Mucosa of descending colon (tissue), 3 donors: ENCODE results near the gene PM20D1. TPM values are rescaled to one million over a fixed set of nuclear protein-coding genes. Genes with fewer than 3 reads are reported as not detected.

Experiments used
- ATAC-seq: fragments of 200-7000 bp; cut with Tn5 transposase; one replicate; pipeline ENCODE4 v1.9.1; 2020; ENCODE audit warnings: mild to moderate bottlenecking, moderate library complexity
- DNase-seq, 3 donors: peaks; one replicate each; pipeline ENCODE4 v3.0.0-alpha.2; 2020
- H3K36me3 ChIP-seq: fragments of 200-600 bp; one replicate; pipeline ENCODE4 v1.8.0; 2021; ENCODE audit warnings: low read depth, mild to moderate bottlenecking
- H3K4me1 ChIP-seq: fragments of 200-600 bp; one replicate; pipeline ENCODE4 v1.8.0; 2021; ENCODE audit warnings: low read depth, mild to moderate bottlenecking
- H3K4me3 ChIP-seq: fragments of 200-600 bp; one replicate; pipeline ENCODE4 v1.8.0; 2021; ENCODE audit warnings: mild to moderate bottlenecking
- H3K9me3 ChIP-seq: fragments of 200-600 bp; one replicate; pipeline ENCODE4 v1.8.0; 2021; ENCODE audit warnings: mild to moderate bottlenecking
- CTCF ChIP-seq: fragments of 200-600 bp; IDR thresholded peaks from one replicate; pipeline ENCODE4 v1.8.0; 2022; ENCODE audit warnings: antibody characterized with exemption, mild to moderate bottlenecking
- intact Hi-C, 2 donors: fragments of 100-400 bp; cut with DNase I in 1 of 2; cut with micrococcal nuclease in 1 of 2; formaldehyde crosslinking; loops; one replicate each; pipeline versions ENCODE4 v1.11.0 to v1.11.1; 2022; cut with DNase I, micrococcal nuclease
- total RNA-seq, 3 donors: library from RNA; stranded (reverse); fragmentation: NEBNext Ultra II Directional in 2 of 3; extraction: Animal tissue kit (Norgen Biotek cat#: 25700) in 2 of 3; gene quantifications; one replicate each; pipeline versions ENCODE4 v1.2.1 to v1.2.4, GENCODE V29; 2021 to 2023
- donor health status: DM: no; HTN: no; CAD: no; lungs with moderate emphysema.
- donor health status: DM: no; HTN: no; CAD: no.
- donor health status: DM: no; HTN: yes; CAD: no.

Gene PM20D1
- total RNA-seq, 3 donors from 2014 or later = 0.19 TPM; not detected in 2

DNA sequence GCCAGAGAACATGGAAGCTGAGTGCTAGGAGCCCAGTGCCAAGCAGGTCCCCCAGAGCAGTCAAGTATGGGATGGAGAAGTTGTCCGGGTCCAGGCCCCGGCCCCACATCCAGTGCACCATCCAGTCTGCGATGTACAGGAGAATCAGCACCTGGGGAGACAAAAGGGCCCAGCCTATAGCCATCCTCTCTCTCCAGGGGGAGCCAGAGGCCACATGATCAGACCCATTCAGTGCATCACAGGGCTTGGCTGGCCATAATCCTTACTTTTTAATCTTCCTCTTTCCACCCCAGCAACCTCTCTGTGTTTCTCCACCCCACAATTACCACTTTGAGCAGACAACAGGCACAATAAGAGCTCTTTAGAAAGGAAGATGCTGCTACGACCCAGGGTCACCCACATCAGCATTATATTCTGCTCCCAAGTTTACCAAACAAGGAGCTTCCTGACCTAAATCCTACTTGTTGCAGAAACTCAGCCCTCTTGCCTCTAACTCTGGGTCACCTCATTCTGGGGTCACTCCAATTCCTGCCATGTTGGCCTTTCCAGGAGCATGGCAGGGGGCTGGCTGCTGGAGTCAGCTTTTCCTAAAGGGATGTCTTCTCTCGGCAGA lies 58.3 kb downstream of the PM20D1 start:
- TF ChIP-seq CTCF = peak; percentile 63
- DNase-seq = peak in 2 of 3 donors; percentile 72 to 85
- peak; percentile 89 for ATAC-seq

DNA sequence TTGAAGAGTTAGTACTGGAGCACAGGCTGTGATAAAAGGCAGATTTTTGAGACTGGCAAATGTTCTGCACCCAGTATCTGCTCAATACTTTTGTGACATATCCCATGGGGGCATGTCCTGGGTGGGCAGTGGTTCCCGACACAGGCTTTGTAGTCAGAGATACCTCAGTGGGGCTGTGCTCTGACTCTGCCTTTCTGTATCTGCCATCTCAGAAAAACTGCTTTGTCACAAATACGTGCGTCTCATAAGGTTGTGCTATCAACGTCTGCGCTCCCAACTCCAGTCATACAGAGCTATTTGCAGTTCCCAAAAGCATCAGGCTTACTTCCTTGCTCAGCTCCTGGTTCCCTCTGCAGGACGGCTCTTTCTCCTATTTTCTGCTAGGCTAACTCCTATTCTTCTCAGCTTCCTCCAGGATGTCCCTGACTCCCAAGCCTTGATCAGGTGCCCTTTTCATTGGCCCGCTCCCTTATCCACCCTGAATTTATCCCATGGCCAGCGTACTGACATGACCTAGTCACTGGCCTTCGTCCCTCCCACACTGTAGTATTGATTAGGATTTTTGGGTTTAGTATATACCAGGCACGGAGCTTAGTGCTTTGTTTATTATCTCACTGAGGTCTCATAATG lies 62.5 kb downstream of the PM20D1 start:
- DNase-seq = no peak
- Histone ChIP-seq H3K4me1 (no peaks in the 10 kb centered on the region), H3K4me3 (no peak overlapping the region), H3K9me3 (no peaks in the 10 kb centered on the region), H3K36me3 (no peaks in the 10 kb centered on the region)
- intact Hi-C loops = no loop called here
- ATAC-seq = no peak
- no peak for TF ChIP-seq CTCF

More for the DNA sequence above, 58.3 kb downstream of the PM20D1 start:
- H3K36me3 ChIP-seq = no peaks in the 10 kb centered on the region
- no peaks in the 10 kb centered on the region for H3K9me3 ChIP-seq
- no peaks in the 10 kb centered on the region for H3K4me1 ChIP-seq
- intact Hi-C loops = loop anchor here (5.0 to 10.0 kb wide), 3 partner anchors 123 to 313 kb away; no protein-coding TSS in a partner anchor
- no peak overlapping the region for H3K4me3 ChIP-seq

DNA sequence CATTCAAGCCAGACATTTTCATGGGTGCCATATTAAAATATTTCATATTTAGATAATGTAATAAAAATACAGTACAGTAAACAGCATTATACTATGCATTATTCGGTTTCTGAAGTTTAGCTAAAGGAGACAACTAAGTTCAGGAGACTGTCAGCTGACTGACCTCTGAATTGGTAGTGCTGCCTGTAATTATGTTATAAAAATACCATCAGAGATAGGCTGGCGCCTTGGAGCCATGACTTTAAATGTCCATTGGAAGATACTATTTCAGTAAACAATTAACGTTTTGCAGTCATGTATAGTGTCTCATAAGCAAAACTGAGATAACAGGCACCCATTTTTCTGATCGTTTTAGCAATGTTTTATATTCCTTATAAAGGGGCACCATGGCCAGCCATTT lies 63.3 kb downstream of the PM20D1 start:
- H3K36me3 ChIP-seq = no peaks in the 10 kb centered on the region
- no peaks in the 10 kb centered on the region for H3K4me1 ChIP-seq
- no peak overlapping the region for H3K4me3 ChIP-seq
- no peaks in the 10 kb centered on the region for H3K9me3 ChIP-seq
- TF ChIP-seq CTCF = no peak
- intact Hi-C loops = no loop called here
- ATAC-seq (peak; percentile 27), DNase-seq (peak in 1 of 3 donors; percentile 25)

DNA sequence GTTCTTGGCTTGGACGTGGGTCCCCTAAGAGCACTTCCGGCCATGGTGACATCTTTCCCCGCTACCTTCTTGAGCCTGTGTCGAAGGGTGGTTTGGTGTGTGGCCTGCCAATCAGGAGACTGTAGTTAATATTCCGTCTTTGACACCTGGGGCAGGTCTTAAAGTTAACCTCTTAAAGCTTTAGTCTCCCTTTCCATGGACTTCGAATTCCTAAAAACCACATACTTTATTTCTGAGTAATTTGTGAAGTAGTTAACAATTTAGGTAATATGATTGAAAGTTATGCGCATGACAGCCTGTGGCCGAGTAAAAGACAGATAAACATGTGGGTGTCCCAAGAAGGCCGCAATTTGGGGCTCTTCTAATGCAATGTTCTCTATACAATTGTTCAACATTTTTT lies 64.5 kb downstream of the PM20D1 start:
- intact Hi-C loops = no loop called here
- DNase-seq (no peak), ATAC-seq (no peak)
- Histone ChIP-seq H3K4me3 (no peak overlapping the region), H3K36me3 (no peaks in the 10 kb centered on the region), H3K9me3 (no peaks in the 10 kb centered on the region), H3K4me1 (no peaks in the 10 kb centered on the region)
- no peak for TF ChIP-seq CTCF

DNA sequence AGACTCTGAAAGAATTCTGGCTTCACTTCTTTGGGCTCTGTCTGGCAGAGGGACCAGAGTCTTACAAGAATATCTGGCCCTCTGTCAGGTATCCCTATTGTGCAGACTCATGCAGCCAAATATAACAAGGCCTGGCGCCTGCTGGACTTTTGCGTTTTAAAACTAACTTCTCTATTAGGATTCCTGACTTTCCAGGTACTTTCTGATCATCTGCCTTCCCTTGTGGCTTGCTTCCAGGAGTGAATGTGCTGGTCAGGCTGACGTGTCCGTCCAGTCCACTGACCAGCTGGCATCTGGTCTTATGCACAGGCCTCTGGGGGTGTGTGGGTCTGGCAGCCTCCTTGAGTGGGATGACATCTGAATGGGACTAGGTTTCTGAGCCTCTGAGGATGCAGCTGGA lies 66.0 kb downstream of the PM20D1 start:
- Histone ChIP-seq H3K9me3 (no peaks in the 10 kb centered on the region), H3K36me3 (no peaks in the 10 kb centered on the region), H3K4me3 (no peak overlapping the region), H3K4me1 (no peaks in the 10 kb centered on the region)
- TF ChIP-seq CTCF = no peak
- DNase-seq (no peak), ATAC-seq (no peak)
- intact Hi-C loops = no loop called here
